ENCODE measurements around the gene DYNLRB1. TPM values are rescaled to one million over a fixed set of nuclear protein-coding genes. Genes with fewer than 3 reads are reported as not detected.

Gene DYNLRB1
- total RNA-seq, 4 donors from 2014 or later: 77.6 to 181 (median 135) TPM

- no peaks in the 10 kb centered on the region for H3K27me3 ChIP-seq
- H3K4me3 ChIP-seq: no peak overlapping the region
- H3K4me1 ChIP-seq: peaks cover 0 to 9% (median 0%) of the 10 kb centered on the region in 4 donors
- peaks cover 0 to 97% (median 3%) of the 10 kb centered on the region in 3 donors for H3K36me3 ChIP-seq
- TF ChIP-seq CTCF (IDR thresholded peaks at IDR 0.05) (no peak), POLR2A (IDR thresholded peaks at IDR 0.05) (no peak)
- no peaks in the 10 kb centered on the region for H3K9me3 ChIP-seq
- peak in 1 of 3 donors; percentile 38 for DNase-seq
- H3K27ac ChIP-seq: no peak overlapping the region
Measured at GRCh38 chr20:34532756-34533155, 16.5 kb downstream of the DYNLRB1 start.

GRCh38 chr20:34534391-34535165, 18.4 kb downstream of the DYNLRB1 start:
- TF ChIP-seq POLR2A (IDR thresholded peaks at IDR 0.05) (no peak), CTCF (IDR thresholded peaks at IDR 0.05) (no peak)
- no peak overlapping the region for H3K27ac ChIP-seq
- peaks cover 0 to 92% (median 0%) of the 10 kb centered on the region in 3 donors for H3K36me3 ChIP-seq
- H3K4me1 ChIP-seq: no peaks in the 10 kb centered on the region
- no peaks in the 10 kb centered on the region for H3K27me3 ChIP-seq
- H3K4me3 ChIP-seq: no peak overlapping the region
- H3K9me3 ChIP-seq: no peaks in the 10 kb centered on the region
- peak in 1 of 3 donors; percentile 42 for DNase-seq

GRCh38 chr20:34535301-34535840, 19.1 kb downstream of the DYNLRB1 start:
- Histone ChIP-seq H3K9me3 (no peaks in the 10 kb centered on the region), H3K4me3 (no peak overlapping the region), H3K27me3 (no peaks in the 10 kb centered on the region), H3K4me1 (no peaks in the 10 kb centered on the region), H3K36me3 (peaks cover 0 to 92% (median 0%) of the 10 kb centered on the region in 3 donors), H3K27ac (no peak overlapping the region)
- TF ChIP-seq CTCF (IDR thresholded peaks at IDR 0.05): no peak
- DNase-seq: peak in 1 of 3 donors; percentile 10

GRCh38 chr20:34535857-34536256, 19.6 kb downstream of the DYNLRB1 start:
- peaks cover 0 to 92% (median 0%) of the 10 kb centered on the region in 3 donors for H3K36me3 ChIP-seq
- H3K9me3 ChIP-seq: no peaks in the 10 kb centered on the region
- H3K4me3 ChIP-seq: no peak overlapping the region
- no peaks in the 10 kb centered on the region for H3K4me1 ChIP-seq
- no peak for TF ChIP-seq POLR2A (IDR thresholded peaks at IDR 0.05)
- TF ChIP-seq CTCF (IDR thresholded peaks at IDR 0.05): no peak
- H3K27me3 ChIP-seq: no peaks in the 10 kb centered on the region
- peak in 1 of 3 donors; percentile 19 for DNase-seq
- no peak overlapping the region for H3K27ac ChIP-seq

- Histone ChIP-seq H3K9me3 (no peaks in the 10 kb centered on the region), H3K36me3 (peaks cover 0 to 92% (median 0%) of the 10 kb centered on the region in 3 donors)
- TF ChIP-seq POLR2A (IDR thresholded peaks at IDR 0.05): no peak
- peak in 4 of 6 experiments; percentile 26 to 40 (median 34) for TF ChIP-seq CTCF (IDR thresholded peaks at IDR 0.05)
Measured at GRCh38 chr20:34536798-34537394, 20.7 kb downstream of the DYNLRB1 start.

More at GRCh38 chr20:34536798-34537394, 20.7 kb downstream of the DYNLRB1 start:
- no peak overlapping the region for H3K27ac ChIP-seq
- H3K4me1 ChIP-seq: no peaks in the 10 kb centered on the region
- H3K4me3 ChIP-seq: no peak overlapping the region
- H3K27me3 ChIP-seq: no peaks in the 10 kb centered on the region
- DNase-seq: peak in 2 of 3 donors; percentile 35 to 69

Measured in Peyer's patch (tissue), 4 donors.